GM08714 (cell line): Measurements from ENCODE around the gene HEY2.
A peak's percentile ranks its signal among the peaks of the same experiment; 100 is the strongest.
"Not testable (repeated sequence)": the region's sequence is repeated elsewhere in the genome, so short reads cannot be mapped to it uniquely, and the experiment has no call there.

Source experiments
- H3K4me3 ChIP-seq: fragments of 200-500 bp; sonication (Bioruptor generic); 2 replicates; pipeline ENCODE4 v1.5.1; 2014; ENCODE audit warnings: mild to moderate bottlenecking, low read length, inconsistent platforms
- ZNF274 ChIP-seq: IDR thresholded peaks from 2 replicates; pipeline ENCODE4 v1.6.1; 2012; ENCODE audit warnings: mild to moderate bottlenecking, low read depth, low read length

The HEY2 gene

DNA sequence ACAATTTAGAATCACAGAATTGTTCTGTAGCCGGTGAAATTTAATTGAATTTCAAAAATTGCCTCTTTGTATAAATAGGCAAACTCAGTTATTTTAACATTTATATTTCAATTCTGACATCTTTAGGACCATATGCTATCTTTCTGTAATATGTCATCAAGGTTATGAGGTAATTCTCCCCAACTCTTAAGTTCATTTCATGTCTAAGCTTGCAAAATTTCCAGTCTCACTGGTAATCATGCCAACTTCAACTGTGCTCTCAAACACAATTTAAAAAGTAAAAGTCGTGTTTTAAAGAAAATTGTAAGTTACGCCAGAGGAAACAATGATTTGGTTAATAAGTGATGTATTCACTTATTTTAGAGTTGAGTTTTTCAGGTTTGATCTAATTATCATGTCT, 42.7 kb downstream of the HEY2 start:
- H3K4me3 ChIP-seq: peak overlapping the region; percentile 100; the same call in 1 of the 2 replicates
- no peak for TF ChIP-seq ZNF274

DNA sequence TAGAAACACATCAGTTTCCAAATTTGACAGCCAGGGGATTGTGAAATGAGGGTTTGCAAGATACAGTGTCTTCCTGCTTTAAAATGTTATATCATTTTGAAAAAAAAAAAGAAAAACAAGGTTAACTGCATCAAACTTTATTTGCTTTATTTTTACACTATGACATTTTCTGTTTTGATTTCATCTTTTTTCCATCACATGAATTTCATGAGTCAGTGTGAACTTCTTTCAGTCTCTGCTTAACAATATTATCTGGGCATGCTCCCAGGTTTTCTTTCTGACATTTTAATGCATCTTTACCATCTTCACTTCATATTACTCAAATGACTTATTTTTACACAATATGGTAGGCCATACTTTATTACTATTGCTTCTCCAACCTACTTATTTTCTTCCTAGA, 43.2 kb downstream of the HEY2 start:
- no peak for TF ChIP-seq ZNF274
- H3K4me3 ChIP-seq: peak overlapping the region; percentile 100; the same call in 1 of the 2 replicates

DNA sequence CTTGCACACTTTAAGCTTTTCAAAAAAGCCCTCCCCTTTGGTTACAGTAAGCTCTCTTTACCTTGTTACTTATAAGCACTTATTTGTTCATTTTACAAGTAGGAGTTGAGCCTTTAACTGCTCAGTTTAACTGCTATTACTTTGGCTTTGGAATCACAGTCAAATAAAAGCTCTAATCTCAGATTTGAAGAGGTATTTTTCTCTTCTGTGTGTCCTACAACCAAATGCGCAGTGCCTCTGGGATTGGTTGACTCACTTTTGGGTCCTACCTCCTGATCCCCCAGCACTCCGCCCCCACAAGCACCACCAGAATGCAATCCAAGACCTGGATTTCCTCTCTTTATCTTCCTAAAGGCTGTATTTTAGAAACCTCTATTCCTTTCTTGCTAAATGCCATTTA, 43.8 kb downstream of the HEY2 start:
- no peak for TF ChIP-seq ZNF274

DNA sequence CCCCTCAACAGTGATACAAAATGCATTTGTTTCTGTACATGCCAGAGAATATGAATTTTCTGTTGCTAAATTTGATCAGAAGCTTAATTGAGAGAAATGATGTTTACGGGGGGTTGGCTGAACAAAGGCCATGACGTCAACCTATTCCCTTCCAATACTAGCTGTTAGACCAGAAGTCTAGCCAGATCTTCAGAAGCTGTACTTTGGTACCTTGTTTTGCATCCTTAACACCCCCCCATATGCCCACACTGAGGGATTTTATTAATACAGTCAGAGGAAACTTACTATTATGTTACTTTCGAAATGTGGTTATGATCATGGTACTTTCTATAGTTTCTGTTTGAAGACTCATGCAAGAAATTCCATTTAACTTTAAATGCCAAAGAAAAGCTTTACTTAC, 44.4 kb downstream of the HEY2 start:
- peak overlapping the region; percentile 56; the same call in 1 of the 2 replicates for H3K4me3 ChIP-seq
- TF ChIP-seq ZNF274: no peak

More for the DNA sequence above, 43.8 kb downstream of the HEY2 start:
- peak overlapping the region; percentile 56 for H3K4me3 ChIP-seq

DNA sequence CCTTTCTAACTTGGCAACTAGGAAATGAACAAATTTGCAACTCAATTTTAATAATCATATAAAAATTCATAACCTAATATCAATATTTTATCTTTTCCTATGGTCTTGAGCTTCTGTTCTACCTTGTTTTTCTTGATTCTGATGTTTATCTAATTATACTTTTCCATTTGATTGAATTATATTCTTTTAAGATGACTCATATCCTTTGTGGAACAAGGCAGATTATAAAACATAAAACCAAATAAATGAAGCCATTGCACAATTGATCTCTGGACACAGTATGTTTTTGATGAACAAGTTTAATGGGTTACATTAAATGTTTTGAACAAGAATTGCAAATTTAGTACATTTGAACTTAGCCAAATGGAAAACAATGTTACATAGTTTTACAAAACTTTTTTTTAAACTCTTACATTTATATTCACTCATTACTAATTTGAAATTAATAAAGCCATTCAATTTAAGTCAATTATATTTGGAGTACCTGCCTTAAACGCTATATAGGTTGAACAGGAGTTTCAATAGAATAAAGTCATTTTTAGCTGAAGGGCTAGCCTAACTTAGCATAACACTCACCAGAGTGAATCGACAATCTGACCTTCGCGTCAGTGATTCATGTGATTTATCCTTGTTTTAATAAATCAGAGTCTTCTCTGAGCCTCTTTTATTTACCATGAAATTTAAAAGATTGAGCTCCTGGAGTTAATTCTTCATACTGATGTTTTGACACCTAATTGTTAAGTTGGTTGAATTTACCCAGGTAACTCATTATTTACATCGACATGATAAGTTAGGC, 45.1 kb downstream of the HEY2 start:
- H3K4me3 ChIP-seq: no peak overlapping the region
- TF ChIP-seq ZNF274: no peak

DNA sequence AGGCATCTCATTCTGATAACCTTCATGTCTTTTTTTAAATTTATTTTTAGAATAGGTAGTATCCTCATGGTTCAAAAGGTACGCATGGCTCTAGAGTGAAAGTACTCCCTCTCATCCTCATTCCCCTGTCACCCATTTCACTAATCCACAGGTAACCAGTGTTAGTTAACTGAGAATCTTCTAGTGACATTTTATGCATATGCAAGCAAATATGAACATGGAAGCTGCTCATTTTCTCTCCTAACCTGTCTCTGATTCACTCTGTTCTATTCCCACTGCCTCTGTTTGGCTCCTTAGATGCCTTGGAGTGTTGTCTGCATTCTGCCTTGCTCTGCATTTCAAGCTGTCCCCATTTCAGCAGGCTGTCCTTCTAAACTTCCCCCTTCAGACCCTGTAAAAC, 45.9 kb downstream of the HEY2 start:
- no peak for TF ChIP-seq ZNF274
- H3K4me3 ChIP-seq: no peak overlapping the region

DNA sequence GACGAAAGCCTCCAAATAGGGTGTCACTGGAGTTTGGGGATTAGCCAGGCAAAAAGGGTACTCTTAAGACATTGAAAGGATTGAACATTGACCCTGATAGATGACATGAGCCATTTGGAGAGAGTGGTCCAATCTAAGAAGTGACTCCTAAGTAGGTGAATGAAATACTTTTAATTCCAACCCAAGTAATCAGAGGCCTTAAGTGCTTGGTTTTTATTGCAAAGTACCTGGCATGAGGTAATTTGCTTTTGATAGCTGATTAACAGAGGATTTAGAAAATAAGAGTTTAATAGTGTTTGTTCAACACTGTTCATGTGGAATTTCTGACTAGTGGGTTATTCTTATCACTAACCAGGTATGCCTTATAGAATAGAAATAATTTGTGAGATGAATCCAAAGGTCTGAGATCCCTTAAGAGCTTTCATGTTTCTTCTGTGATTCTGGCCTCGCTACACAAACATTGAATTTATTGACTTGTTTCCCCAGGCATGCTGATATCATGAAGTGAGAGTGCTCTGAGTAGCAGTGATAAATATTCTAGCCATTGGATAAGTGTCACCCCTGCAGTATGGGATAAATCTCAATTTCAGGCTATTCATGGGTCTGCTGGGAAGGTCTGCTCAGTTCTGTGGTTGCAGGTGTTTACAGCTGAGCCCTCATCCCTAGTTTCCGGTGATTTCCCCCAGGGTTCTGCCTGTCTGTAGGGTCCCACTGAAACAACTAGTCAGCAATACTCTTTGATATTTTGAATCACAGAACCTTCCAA, 47.9 kb downstream of the HEY2 start:
- no peak for TF ChIP-seq ZNF274
- peak overlapping the region; percentile 2; the same call in 1 of the 2 replicates for H3K4me3 ChIP-seq

DNA sequence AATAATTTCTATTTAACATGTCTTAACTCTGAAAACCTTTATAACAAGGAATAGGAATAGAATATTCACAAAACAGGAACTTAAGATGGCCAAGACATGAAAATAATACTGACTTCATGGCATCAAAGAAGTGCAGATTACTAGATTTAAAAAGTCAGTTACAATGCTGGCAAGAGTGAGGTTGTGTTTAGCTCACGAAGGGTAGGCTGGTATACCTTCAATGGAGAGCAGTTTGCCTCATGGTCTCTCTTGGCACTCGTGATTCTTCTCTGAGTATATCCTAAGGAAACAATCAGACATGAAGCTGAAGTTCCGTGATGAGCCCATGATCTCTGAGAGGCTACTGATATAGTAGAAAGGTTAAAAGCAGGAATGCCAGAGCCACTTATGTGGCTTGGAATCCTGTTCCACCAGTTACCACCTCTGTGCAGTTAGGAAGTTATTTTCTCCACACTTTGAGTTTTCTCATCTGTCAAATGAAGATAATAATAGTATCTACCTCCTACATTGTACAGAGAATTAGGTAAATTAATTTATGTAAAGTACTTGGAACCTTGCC, 48.5 kb downstream of the HEY2 start:
- peak overlapping the region; percentile 12; the same call in 1 of the 2 replicates for H3K4me3 ChIP-seq
- no peak for TF ChIP-seq ZNF274

DNA sequence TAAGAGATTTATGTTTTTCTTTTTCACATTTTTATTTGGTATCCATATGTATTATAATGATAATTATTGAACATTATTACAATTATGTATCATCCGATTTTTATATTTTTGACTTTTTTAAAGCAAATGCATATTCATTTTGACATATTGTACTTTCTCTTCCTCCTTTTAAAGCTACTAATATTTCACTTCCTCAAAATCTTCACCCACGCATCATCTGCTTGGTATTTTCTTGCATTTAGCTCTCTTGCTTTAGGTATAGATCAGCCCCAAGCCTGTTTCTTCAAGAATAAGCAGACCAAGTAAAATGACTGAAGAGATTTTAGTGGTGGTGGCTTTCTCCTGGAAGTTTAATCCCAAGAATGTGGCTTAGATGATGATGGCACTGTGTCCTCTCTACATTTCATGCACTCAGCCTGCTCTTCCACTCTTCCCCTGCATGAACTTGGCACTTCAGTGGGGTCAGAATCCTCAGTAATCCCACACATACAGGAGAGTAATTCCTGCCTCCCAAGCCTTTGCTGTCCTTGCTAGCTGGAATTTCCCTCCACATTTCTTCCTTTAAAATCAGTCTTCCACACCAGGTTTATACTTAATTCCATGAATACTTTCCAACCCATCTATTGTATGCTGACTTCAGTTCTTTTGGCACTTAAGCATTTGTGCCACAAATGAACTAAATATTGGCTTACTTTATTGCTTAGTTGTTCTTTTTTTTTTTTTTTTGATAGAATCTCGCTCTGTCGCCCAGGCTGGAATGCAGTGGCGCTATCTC, 49.5 kb downstream of the HEY2 start:
- no peak for TF ChIP-seq ZNF274
- H3K4me3 ChIP-seq: peak overlapping the region; percentile 75; the same call in 1 of the 2 replicates

DNA sequence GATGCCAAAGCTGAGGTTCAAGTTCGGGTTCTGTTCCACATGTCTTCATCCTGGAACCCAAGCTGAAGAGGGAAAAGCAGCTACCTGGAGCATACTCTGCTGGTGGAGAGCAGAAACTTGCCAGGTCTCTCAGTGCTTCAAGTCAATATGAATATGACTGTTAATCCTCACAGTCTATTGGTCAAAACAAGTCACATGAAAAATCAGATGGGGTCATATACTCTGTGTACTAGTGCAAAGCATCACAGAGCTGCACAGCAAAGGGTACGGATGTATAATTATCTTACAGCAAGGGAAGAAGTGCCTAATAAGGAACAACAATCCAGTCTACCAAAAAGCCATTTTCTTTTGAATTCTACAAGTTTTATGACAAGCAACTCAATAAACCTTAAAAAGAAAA, 53.0 kb downstream of the HEY2 start:
- no peak overlapping the region for H3K4me3 ChIP-seq

DNA sequence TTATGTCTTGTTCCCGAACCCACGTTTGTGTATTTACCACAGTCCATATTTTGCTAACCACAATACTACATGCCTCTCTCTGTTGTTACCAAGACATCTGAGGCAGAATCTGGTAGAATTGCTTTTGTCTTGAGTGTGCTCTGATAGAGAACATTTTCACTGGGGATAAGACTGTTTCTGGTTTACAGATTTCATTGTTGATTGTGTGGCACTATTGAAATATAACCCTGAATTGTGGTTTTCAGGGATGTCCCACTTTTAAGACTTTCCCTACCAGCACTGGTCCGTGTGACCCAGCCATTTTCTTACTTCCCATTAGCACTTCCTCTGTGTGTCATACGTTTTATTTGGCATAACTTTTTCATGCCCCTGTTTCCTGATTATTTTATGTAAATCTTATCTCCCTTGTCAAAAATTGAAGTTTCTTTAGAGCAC, 53.5 kb downstream of the HEY2 start:
- no peak overlapping the region; the same call in 1 of the 2 replicates for H3K4me3 ChIP-seq
- no peak for TF ChIP-seq ZNF274

More for the DNA sequence above, 53.0 kb downstream of the HEY2 start:
- TF ChIP-seq ZNF274: no peak

DNA sequence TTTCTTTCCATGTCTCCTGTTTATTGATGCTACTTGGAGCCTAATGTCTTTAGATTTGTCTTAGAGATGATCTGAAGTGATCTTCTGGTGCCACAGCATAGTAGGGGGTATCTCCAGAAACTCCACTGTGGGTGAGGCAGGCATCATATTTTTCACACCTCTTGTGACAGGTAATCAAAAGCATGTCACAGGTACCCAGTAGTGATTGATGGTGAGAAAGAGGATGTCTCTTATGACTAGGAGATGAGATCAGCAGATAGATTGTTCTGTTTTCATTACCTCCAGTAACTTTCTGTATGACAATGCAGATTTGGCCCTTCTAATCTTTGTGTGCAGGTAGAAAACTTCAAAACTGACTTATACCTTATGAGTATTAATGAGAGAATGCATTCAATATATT, 54.8 kb downstream of the HEY2 start:
- no peak for TF ChIP-seq ZNF274
- no peak overlapping the region for H3K4me3 ChIP-seq

DNA sequence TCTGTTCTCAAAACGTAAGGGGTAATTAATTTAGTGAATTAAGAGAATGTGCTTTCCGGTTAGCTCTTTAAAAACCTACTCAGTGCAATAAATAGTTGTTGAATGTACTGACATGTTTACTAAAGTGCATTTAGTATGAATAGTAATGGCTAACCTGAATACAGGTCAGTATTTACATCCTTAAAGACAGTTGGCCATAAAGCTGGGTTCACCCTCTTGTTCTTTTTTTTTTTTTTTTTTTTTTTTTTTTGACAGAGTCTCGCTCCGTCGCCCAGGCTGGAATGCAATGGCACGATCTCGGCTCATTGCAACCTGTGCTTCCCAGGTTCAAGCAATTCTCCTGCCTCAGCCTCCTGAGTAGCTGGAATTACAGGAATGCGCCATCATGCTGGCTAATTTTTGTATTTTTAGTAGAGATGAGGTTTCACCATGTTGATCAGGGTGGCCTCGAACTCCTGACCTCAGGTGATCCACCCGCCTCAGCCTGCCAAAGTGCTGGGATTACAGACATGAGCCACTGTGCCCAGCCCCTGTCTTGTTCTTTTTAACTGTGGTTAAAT, 55.5 kb downstream of the HEY2 start:
- not testable (repeated sequence) for H3K4me3 ChIP-seq

DNA sequence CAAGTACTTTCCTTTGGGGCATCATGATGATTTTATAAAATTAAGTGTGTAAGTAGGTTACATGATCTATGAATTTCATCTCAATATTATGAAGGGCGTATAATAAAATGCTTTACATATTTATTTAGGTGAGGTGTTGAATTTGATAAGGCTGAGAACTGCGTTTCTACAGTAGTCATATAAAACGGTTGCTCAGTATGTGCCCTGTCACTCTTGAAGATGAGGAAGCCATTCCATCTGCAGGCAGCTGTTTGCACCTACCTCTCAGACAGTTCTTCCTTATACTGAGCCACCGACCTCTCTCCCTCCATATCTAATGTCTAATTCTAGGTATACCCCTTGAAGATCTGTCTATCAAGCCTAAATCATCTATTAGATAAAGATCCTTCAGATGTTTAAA, 57.4 kb downstream of the HEY2 start:
- no peak overlapping the region for H3K4me3 ChIP-seq
- TF ChIP-seq ZNF274: no peak
